ENCODE measurements around the gene ZNF775.

Gene ZNF775

DNA sequence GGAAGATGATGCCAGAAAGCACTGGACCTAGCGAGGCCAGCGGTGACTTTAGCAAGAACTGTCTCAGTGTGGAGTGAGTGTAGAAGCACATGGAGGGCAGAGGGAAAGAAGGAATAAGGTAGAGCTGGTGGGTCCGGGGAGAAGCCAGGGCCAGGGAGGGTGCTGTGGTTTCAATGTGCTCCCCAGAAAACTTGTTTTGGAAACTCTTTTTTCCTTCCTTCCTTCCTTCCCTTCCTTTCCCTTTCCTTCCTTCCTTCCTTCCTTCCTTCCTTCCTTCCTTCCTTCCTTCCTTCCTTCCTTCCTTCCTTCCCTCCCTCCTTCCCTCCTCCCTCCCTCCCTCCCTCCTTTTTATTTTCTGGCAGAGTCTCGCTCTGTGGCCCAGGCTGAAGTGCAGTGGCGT lies 32.2 kb upstream of the ZNF775 start:
- DNase-seq (ENCODE audit: low read depth, low spot score): no peak

DNA sequence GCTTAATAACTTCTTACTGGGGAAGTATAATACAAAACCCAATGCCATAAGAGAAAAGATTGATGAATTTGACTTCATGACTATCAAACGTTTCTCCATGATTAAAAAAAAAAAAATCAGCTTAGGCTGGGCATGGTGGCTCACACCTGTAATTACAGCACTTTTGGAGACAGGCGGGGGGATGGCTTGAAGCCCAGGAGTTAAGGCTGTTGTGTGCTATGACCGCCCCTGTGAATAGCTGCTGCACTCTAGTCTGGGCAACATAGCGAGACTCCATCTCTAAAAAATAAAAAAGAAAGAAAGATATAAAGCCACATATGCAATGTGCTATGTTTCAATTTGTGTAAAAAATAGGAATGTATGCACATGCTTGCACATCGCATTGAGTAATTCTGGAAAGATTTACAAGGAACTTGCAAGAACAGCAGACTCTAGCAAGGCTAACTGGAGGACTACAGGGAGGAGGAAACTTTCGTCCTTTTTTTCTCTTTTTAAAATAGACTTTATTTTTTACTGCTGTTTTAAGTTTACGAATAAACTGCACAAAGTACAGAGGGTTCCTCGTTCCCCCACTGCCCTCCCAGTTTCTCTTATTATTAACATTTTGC lies 27.4 kb upstream of the ZNF775 start:
- DNase-seq (ENCODE audit: low read depth, low spot score): no peak

DNA sequence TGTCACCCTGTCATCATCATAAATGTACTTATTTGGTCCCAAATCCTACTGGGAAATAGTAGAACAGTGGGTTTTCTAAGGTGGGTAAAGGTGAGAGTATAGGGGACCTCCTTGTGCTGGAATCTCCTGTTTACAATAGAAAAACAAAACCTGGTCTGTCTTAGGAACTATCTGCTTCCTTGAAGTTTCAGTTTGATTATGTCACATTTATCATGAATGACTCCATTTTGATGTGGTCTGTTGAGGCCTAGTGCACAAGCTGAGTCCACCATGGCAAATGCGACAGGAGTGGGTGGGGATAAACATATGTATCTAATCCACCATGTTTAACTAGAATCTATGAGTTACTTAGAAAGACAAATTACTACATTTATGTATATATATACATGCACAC lies 23.5 kb upstream of the ZNF775 start:
- DNase-seq (ENCODE audit: low read depth, low spot score): no peak

DNA sequence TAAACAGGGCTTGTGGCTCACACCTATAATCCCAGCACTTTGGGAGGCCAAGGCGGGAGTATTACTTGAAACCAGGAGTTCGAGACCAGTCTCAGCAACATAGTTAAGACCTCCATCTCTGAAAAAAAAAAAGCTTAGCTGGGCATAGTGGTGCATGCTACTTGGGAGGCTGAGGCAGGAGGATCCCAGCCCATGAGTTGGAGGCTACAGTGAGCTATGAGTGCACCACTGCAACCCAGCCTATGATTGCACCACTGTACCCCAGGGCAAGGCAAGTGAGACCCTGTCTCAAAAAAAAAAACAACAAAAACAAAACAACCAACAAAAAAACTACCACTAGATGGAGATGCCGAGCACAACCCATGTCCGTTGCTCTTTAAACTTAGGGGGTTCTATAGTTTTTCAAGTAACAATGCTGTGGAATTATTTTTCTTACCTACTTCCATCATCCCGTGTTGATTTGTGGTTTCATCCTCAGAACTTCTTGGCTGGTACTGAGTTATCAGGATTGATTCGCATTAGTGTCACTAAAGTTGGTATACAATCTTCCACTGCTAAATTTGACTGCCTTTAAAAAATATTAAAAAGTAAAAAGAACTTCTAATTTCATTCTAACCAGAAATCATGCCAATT lies 22.7 kb upstream of the ZNF775 start:
- DNase-seq (ENCODE audit: low read depth, low spot score): no peak

DNA sequence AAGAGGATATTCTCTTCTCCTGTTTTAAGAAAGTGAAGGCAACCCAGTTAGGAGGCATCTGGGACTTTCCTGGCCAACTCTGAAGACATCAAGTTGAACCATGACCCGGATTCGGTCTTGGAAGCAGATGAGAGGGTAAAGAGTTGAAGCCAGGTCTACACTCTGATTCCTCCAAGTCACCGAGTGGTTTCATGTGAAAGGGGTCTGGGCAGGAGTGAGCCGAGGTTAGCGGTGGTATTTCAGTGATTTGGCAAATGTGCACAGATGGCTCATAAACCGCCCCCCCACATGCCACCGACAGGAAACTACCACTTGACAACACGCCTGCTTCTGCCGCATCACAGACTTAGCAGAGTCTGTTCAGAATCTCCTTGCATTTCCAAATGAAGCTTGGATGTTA lies 21.9 kb upstream of the ZNF775 start:
- peak; percentile 26 for DNase-seq (ENCODE audit: low read depth, low spot score)

DNA sequence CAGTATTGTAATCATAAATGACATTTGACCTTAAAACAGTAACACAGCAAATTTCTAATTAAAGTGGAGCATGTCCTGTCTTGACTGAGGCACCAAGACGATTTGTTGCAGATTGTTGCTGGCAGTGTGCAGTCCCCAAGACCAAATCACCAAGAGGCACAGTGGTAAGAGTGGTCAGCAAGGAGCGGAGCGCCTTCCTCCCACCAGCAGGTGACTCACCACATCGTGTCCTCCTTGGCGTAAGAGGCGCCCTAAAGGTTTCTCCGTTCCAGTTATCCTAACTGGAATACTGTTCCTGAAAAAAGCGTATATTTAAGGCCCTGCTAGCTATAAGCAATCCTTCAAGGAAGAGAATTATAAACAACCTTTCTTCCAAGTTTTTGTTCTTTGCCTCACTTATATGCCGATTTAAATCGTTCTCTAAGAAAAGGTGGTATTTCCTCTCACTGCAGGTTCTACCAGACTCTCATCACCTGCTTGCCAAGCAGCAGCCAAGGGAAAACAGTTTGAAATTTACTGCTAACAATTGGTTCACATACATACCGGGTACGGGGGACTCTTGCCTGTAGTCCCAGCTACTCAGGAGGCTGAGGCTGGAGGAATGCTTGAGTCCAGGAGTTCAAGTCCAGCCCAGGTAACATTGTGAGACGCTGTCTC lies 21.2 kb upstream of the ZNF775 start:
- DNase-seq (ENCODE audit: low read depth, low spot score): no peak

DNA sequence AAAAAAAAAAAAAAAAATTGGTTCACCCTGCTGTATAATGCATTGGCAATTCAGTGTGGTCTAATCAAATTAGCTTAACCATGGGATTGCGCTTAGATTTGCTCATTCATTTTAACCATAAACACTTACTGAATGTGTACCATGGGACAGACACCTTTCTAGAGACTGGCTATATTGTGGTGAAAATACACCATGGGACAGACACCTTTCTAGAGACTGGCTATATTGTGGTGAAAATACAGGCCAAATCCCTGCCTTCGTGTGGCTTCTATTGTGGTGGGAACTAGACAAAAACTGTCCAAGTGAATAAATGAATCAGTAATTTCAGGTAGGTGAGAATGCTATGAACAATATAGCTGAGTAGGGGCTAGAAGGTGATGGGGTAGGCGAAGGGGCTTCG lies 20.7 kb upstream of the ZNF775 start:
- DNase-seq (ENCODE audit: low read depth, low spot score): no peak

DNA sequence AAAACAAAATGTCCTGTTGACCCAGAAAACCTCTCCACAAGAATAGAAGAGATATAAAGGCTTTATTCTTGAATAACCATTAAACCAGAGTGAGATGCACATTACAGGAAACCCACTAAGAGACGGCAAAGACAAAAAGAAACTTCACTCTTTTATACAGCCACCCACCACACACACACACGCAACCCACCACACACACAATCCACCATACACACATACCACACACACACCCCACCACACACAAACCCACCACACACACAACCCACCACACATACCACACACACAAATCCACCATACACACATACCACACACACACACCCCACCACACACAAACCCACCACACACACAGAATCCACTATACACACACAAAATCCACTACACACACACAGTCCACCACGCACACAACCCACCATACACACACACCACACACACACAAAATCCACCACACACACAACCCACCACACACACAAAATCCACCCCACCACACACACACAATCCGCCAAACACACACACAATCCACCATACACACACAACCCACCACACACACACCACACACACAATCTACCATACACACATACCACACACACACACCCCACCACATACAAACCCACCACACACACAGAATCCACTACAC lies 20.0 kb upstream of the ZNF775 start:
- no peak for DNase-seq (ENCODE audit: low read depth, low spot score)

DNA sequence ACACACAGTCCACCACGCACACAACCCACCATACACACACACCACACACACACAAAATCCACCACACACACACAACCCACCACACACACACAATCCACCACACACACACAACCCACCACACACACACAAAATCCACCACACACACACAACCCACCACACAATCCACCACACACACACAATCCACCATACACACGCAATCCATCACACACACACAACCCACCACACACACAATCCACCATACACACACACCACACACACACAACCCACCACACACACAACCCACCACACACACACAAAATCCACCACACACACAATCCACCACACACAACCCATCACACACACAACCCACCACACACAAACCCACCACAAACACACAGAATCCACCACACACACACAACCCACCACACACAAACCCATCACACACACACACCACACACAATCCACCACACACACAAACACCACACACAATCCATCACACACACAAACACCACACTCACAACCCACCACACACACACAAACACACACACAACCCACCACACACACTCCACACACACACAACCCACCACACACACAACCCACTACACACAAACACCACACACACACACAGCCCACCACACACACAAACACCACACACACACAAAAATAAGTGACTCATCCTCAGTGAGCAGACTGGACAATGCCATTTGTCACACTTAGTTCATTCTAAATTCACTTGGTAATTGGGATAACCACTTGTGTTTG lies 19.3 kb upstream of the ZNF775 start:
- no peak for DNase-seq (ENCODE audit: low read depth, low spot score)

DNA sequence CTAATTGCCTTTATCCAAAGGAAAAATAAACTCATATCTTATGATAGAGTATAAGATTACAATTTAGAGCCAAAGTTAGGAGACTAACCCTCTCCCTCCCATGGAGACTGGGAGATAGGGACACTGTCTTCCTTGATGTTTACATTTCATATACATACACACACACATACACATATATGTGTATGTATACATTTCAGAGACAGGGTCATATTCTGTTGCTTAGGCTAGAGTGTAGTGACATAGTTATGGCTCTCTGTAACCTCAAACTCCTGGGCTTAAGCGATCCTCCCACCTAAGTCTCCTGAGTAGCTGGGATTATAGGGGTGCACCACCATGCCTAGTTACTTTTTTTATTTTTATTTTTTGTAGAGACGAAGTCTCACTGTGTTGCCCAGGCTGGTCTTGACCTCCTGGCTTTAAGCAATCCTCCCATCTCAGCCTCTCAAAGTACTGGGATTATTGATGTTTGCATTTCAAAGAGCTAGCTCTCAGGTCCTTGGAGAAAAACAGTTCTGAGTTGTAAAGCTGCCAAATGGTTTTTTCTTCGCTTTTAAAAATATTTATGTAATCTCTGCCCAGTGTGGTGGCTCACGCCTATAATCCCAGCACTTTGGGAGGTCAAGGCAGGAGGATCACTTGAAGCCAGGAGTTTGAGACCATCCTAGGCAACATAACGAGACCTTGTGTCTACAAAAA lies 18.6 kb upstream of the ZNF775 start:
- no peak for DNase-seq (ENCODE audit: low read depth, low spot score)

DNA sequence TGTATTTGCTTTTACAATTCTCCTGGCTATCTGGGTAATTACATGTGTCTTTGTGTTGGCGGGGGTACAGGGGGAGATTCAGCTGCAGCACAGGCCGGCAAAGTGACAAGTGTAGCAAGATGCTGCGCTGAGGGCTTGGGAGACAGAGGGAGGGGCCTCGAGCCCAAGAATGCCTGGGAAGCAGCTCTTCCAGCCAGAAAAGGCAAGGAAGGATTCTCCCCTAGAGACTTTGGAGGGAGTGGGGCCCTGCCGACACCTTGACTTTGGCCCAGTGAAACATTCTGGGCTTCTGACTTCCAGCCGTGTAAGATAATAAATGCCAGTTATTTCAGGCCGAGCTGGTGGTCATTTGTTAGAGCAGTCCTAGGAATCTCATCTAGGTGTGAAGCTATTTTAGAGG lies 17.7 kb upstream of the ZNF775 start:
- no peak for DNase-seq (ENCODE audit: low read depth, low spot score)

DNA sequence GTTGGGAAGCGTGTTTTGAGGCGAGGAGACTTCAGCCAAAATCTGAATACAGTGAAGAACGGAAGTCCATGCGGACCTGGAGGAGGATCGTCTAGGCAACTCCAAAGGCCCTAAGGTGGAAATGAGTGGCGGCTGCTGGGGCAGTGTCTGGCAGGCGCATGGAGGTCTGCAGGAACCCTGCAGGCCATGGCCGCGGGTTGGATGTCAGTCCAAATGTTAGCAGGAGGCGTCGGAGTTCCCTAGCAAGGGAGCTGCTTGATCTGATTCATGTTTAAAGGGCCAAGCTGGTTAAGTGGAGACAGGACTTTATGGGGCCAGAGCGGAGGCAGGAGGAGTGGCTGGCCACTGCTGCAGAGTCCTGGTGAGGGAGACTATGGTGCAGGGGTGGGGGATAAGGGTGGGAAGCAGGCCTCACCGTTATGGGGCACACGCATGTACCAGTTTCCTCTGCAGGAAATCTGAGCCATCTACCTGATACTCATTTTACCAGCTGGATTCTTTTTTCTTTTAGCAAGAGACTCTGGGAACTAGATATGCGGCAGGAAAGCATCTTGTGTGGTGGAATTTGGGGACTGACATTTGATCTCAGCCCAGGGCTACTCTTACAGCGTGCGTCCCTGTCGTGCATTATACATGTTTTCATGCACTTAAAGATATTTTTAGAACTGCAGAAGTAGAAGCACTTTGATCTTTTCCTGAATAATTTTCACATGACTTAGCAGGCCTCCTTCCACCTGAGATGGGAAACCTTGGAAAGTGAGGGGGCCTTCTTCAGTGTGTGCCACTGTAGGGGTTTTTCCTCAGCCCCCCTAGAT lies 17.1 kb upstream of the ZNF775 start:
- DNase-seq (ENCODE audit: low read depth, low spot score): no peak

DNA sequence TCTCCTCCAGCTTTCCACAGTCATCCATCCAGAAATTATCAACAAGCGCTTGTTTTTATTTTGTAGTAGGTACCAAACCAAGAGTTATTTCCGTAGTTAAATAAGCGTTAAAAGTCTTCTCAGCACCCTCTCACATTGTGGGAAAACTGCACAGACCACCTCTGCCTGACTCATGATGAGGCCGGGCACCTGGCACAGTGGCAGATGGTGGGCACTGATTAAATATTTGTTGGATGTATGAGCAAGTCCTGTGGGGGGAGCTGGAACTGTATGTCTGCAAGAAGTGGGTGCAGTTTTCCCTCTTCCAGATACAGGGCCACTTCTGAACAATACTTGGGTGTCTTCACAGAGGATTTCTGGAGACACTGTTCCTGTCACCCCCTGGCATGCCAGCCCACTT lies 15.8 kb upstream of the ZNF775 start:
- no peak for DNase-seq (ENCODE audit: low read depth, low spot score)

DNA sequence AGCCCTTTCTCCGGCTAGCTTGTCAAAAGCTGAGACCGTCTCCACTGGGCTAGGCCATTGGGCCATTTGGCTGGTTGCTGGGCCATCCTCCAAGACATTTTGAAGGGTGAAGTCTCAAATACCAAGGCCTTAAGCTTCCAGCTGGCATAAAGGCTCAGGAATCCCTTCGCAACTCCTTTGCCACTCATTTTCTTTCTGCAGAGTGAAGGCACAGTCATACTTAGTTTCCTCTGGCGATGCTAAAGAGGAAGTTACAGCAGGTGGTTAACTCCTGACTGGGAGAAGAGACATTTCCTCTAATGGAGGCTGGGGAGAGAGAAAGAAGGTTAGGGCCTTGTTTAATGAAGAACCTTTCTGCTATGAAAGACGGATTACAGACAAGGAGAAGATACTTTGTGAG lies 15.3 kb upstream of the ZNF775 start:
- DNase-seq (ENCODE audit: low read depth, low spot score): no peak

DNA sequence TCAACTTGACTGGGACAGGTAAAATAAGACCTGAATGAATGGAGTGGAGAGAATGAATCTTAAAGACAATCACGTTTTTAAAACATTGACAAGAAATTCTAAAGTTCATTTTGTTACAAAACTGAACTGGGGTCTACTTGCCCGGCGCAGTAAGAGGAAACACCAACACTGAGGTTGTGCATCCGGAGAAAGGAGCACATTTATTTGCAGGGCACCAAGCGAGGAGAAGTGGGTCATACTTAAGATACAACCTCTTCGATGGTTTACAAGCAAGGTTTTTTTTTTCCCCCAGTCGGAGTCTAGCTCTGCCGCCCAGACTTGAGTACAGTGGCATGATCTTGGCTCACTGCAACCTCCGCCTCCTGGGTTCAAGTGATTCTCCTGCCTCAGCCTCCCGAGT lies 13.9 kb upstream of the ZNF775 start:
- no peak for DNase-seq (ENCODE audit: low read depth, low spot score)

DNA sequence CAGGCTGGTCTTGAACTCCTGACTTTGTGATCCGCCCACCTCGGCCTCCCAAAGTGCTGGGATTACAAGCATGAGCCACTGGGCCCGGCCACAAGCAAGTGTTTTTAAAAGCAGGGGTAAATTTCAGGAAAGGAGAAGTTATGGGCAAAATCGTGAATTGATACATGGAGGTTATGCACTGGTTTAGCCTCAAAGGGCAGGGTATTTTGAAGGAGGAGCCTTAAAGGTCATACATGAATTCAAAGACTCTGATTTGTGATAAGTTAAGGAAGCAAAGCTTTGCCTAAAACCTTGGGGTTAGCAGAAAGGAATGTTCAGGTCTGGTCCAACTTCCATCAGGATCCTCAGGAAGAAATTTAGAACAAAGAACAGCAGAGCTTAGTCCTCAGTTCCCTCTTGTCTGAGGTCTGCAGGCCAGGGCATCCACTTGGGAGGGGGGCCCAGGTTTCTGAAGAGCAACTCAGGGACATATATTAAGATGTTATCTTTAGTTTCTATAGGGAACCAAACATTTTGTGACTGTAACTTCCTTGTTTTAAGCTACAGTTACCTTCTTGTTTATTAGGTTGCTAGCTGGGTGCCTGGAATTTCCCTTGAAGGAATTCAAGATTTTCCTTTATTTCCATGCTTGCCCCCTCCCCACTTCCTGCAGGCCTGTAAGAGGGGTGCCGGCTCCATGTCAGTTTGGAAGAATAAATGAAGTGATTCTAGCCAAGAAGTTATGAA lies 13.3 kb upstream of the ZNF775 start:
- DNase-seq (ENCODE audit: low read depth, low spot score): no peak

DNA sequence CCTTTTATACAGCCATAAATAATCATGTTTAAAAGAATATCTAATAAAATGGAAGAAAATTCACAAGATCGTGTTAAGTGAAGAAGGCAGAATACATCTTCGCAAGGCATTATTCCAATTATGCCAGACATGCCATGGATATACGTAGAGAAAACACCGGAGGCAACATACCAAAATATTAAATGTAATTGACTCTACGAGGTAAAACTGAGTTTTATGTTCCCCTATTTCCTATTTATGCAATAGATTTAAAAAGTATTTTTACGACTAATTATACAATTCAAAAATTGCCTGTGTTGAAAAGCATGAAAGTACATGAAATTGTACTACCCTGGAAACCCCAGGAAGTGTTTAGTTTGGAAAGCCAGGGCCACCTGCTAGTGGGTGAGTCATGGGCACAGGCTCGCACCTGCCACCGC lies 11.4 kb upstream of the ZNF775 start:
- no peak for DNase-seq (ENCODE audit: low read depth, low spot score)

DNA sequence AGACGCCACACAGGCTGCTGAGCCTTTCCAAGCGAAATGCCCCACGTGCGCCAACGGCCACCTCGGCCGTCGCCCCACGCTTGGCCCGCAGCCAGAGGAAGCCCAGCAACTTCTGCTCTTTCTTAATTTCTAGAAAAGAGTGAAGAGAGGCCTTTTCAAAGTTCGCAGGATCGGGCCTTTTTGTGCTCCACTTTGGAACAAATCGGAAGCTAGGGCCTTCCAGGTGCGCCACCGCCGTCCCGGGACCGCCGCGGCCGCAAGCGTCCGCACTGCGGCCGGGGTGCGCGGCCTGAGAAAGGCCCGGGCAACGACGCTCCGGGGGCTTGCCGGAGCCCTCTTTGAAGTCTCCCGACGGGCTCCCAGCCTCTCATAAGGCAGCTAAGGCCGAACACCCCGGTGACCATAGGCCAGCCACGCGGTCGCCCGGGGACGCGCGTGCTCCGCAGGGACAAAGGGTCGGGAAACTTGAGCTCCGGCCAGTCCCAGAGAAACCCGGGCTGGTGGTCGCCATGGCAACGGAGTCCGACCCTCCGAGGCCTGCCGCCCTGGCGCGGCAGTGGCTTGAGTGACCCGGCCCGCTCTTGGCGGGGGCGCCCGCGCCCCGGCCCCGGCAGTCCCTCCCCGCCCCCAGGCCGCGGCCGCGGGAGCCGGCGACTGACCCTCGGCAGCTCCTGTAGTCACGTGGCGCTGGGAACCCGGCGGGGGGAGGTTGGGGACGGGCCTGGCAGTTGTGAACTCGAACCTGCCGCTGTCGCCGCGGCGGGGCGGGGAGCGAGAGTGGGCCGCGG lies 10.8 kb upstream of the ZNF775 start, which contains the start of gene REPIN1:
Gene REPIN1, plus strand, starts transcription at position 727 of the 788 bp plus-strand sequence. CDS start 890 bp downstream, outside the sequence.
- DNase-seq (ENCODE audit: low read depth, low spot score): peak; percentile 47

Measured in activated CD4-positive, CD25-positive, alpha-beta regulatory T cell treated with anti-CD3 and anti-CD28 coated beads, Interleukin-2, amount 50 U/mL, for 16 hours (primary cell).